ENCODE measurements around the gene TMA7B.

Gene TMA7B

DNA sequence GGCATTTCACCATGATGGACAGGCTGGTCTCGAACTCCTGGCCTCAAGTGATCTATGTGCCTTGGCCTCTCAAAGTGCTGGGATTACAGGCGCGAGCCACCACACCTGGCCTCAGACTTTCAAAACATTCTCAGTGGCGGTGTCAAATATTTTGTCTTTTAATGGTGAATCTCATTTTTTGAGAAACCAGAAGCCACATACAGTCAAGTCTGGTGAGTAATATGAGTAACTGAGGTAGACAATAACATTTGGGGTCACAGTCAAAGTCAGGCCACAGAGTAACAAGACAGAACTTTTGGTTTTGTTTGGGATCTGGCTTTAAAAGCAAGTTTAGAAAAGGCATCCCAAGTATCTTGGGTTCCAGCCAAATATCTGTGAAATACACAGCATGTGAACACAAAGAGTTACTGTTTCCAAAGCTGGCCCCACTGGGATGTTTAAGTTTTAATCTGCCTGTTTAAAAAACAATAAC is 5.6 kb upstream of the TMA7B start:
- DNase-seq (ENCODE audit: low read depth), result no peak

GRCh38 chr22:39955675-39956074 is 4.5 kb upstream of the TMA7B start:
- DNase-seq (ENCODE audit: low read depth), result no peak

DNA sequence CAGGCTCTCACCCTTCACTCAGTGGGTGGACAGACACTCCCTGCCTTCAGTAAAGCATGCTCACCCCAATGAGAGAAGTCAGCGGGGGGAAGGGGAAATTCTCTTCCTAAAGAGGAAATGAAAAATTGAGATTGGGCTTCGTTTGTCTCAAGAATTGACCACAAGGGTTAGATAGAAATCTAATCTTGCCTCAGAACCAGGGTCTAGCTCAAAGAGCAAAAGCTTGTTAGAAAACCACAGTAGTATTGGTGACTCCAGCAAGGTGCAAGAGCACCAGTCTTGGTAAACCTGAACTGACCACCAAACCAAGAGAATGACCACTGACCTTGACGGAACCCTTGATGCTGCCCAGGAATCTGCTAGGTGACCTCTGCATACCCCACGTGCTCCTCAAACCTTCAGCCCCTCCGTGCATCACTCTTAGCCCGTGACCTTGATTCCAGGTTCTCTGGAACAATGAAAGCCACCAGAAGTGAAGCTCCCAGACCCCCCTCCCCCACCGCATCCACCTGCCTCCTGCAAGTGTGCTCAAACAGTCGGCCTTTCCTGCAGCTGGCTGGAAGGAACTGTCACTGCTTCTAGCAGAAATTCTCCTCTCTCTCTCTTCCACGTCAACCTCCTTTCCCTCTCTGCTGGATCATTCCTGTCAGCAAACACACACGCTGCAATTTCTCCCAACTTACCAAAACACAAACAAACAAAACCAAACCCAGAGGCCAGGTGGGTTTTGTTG is 3.1 kb upstream of the TMA7B start:
- no peak for DNase-seq (ENCODE audit: low read depth)

DNA sequence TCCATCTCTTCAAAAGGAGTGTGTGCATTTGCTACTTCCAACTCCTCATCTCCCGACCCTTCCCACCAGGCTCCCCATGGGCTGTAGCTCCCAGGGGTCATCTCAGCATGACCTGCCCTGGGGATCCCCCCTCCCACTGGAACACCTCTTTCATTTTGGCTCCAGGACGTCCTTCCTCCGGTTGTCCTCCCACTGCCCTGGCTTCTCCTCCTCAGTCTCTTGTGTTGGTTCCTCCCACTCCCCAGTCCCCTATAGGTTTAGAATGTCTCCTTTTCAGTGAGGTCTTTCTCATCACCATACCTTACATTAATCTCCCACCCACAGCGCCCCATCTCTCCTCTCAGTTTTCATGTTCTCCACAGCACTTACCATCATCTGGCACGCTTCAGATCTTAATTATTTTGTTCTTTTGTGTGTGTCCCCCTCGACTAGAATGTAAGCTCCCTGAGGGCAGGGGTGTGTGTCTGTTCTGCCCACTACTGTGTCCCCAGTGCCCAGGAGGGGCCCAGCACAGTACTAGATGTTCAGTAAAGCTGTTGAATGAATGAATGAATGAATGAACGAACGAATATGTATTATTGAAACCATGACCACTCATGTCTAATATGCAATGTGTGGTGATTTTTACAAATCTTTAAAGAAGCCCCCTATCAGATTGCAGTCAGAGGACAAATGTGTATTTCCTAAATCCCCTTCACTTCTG is 2.0 kb upstream of the TMA7B start:
- no peak for DNase-seq (ENCODE audit: low read depth)

- no peak for DNase-seq (ENCODE audit: low read depth)
Measured at GRCh38 chr22:39958949-39959639, 1.1 kb upstream of the TMA7B start.

- peak; percentile 65 for DNase-seq (ENCODE audit: low read depth)
Measured at GRCh38 chr22:39960791-39961746, 872 bp downstream of the TMA7B start.

GRCh38 chr22:39962071-39962470 is 1.9 kb downstream of the TMA7B start:
- no peak for DNase-seq (ENCODE audit: low read depth)

GRCh38 chr22:39965748-39966147 is 5.6 kb downstream of the TMA7B start:
- DNase-seq (ENCODE audit: low read depth), result no peak

DNA sequence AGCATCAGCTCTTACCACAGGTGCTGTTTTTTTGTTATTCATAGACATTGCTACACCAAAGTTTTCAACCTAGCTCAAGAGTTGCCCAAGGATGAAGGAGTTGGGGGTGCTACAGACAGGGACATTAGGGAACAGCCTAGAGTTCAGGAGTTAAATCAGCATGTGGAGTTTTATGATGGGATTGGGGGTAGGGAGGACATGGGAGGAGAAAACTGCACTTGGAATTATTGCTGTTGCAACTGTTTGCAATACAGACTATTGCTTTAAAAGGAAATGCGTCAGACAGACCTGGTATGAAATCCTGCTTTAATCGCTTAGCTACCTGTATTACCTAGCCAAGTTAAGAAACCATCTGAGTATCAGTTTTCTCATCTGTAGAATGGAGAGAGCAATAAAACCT is 6.3 kb downstream of the TMA7B start:
- no peak for DNase-seq (ENCODE audit: low read depth)

GRCh38 chr22:39967103-39967829 is 7.1 kb downstream of the TMA7B start:
- DNase-seq (ENCODE audit: low read depth), result no peak

DNA sequence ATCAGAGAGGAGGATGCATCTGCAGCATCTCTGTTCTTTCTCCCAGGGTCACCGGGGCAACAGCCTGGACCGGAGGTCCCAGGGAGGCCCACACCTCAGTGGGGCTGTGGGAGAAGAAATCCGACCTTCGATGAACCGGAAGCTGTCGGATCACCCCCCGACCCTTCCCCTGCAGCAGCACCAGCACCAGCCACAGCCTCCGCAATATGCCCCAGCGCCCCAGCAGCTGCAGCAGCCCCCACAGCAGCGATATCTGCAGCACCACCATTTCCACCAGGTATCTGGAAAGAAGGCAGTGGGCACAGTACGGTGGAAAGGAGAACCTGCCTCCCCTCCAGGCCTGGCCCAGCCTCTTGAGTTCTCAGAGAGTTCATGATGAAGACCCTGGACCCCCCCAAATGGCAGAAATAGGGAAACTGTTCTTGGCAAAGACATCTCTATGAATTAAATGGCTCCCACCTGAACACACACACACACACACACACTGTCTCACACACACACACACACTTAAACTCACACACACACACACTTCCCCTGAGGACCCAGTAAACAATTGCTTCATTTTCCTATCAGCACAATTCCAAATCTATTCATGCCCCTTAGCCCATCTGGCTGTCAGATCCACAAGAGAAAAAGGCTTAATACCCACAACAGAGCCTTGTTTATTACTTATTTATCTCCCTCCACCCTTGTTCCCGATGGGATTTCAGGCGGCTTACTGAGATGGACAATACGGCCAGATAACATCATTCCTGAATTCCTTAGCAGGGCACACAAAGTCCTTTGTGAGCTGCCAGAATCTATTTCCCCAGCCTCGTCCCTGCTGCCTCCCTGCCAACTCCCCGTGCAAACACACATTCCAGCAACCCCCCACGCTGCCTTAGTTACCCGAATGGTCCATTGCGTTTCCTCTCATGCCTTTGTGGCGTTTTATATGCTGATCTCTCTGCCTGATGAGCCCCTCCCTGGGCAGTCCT is 8.1 kb downstream of the TMA7B start:
- no peak for DNase-seq (ENCODE audit: low read depth)

GRCh38 chr22:39970742-39971141 is 10.5 kb downstream of the TMA7B start:
- no peak for DNase-seq (ENCODE audit: low read depth)

- no peak for DNase-seq (ENCODE audit: low read depth)
Measured at GRCh38 chr22:39972641-39973040, 12.4 kb downstream of the TMA7B start.

- no peak for DNase-seq (ENCODE audit: low read depth)
Measured at GRCh38 chr22:39973656-39974055, 13.5 kb downstream of the TMA7B start.

GRCh38 chr22:39974065-39974464 is 13.9 kb downstream of the TMA7B start:
- no peak for DNase-seq (ENCODE audit: low read depth)

DNA sequence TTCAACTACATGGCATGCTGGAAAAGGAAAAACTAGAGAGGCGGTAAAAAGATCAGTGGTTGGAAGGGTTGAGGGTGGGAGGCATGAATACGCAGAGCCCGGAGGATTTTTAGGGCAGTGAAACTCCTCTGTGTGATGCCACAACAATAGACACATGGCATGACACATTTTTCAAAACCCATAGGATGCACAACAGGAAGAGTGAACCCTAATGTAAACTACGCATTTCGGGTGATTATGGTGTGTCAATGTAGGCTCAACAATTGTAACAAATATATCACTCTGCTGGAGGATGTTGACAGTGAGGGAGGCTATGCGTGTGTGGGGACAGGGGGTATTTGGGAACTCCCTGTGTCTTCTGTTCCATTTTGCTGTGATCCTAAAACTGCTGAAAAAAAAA is 18.9 kb downstream of the TMA7B start:
- no peak for DNase-seq (ENCODE audit: low read depth)

DNA sequence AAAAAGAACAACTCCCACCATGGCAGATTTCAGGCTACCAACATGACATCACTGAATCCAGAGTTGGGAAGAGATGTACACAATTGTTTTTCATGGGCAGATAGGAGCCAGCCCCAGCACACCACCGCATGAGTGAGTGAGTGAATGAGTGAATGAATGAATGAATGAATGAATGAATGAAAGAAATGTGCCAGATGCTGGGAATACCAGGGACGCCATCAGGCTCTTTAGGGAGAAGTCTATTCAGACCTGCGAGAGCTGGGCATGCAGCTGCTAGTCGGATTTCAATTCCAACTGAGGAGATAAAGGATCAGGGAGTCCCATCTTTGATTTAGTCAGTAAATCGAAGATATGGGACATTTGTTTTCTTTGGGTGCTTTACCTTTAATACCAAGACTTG is 19.3 kb downstream of the TMA7B start:
- no peak for DNase-seq (ENCODE audit: low read depth)

- DNase-seq (ENCODE audit: low read depth), result no peak
Measured at GRCh38 chr22:39980596-39980995, 20.4 kb downstream of the TMA7B start.

- no peak for DNase-seq (ENCODE audit: low read depth)
Measured at GRCh38 chr22:39983346-39983745, 23.1 kb downstream of the TMA7B start.

DNA sequence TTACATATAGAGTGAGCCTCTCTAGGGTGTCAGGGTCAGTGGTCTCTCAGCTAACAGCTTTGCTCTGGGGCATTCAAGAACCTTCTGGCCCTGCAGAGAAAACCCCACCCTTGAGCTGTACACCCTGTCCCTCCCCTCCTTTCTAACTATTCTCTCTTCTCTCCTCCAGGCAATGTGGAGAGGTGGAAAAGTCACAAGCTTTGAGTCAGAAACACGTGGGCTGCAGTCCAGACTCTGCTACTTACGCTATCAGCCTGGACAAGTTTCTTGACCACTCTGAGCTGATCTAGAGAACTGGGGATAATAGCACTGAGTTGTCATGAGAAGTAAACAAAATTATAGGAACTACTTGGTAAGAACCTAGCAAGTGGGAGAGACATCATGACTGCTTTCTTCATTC is 23.8 kb downstream of the TMA7B start:
- no peak for DNase-seq (ENCODE audit: low read depth)

All from activated T-cell treated with anti-CD3 and anti-CD28 coated beads for 24 hours (primary cell).